ENCODE data around the gene ZBTB5. TPM values are rescaled to one million over a fixed set of nuclear protein-coding genes. Genes with fewer than 3 reads are reported as not detected.
"Not testable (repeated sequence)": the region's sequence is repeated elsewhere in the genome, so short reads cannot be mapped to it uniquely, and the experiment has no call there.

The ZBTB5 gene
- total RNA-seq, 2 experiments from 2014 or later = 10.2 TPM

- H3K27ac Mint-ChIP-seq = no peak overlapping the region
- intact Hi-C loops (cut with micrococcal nuclease) = no loop called here
- H3K36me3 Mint-ChIP-seq (ENCODE audit: low read depth) = peaks cover 15% of the 10 kb centered on the region
- no peaks in the 10 kb centered on the region for H3K27me3 Mint-ChIP-seq (ENCODE audit: low read depth)
- no peak for DNase-seq
- no peak overlapping the region for H3K4me3 Mint-ChIP-seq
- H3K9me3 Mint-ChIP-seq = no peaks in the 10 kb centered on the region
- CTCF ChIA-PET = no interaction called here
- peaks cover 16% of the 10 kb centered on the region for H3K4me1 Mint-ChIP-seq (ENCODE audit: low read depth)
Observed at GRCh38 chr9:37428345-37428744, 36.9 kb downstream of the ZBTB5 start.

- CTCF ChIA-PET = no interaction called here
- H3K27me3 Mint-ChIP-seq (ENCODE audit: low read depth) = no peaks in the 10 kb centered on the region
- peaks cover 11% of the 10 kb centered on the region for H3K36me3 Mint-ChIP-seq (ENCODE audit: low read depth)
- no peak for DNase-seq
- intact Hi-C loops (cut with micrococcal nuclease) = no loop called here
- no peaks in the 10 kb centered on the region for H3K9me3 Mint-ChIP-seq
- peaks cover 21% of the 10 kb centered on the region for H3K4me1 Mint-ChIP-seq (ENCODE audit: low read depth)
- no peak overlapping the region for H3K27ac Mint-ChIP-seq
- H3K4me3 Mint-ChIP-seq = no peak overlapping the region
Observed at GRCh38 chr9:37426846-37427245, 38.4 kb downstream of the ZBTB5 start.

GRCh38 chr9:37426431-37426830 lies 38.8 kb downstream of the ZBTB5 start:
- H3K27me3 Mint-ChIP-seq (ENCODE audit: low read depth); H3K9me3 Mint-ChIP-seq; intact Hi-C loops (cut with micrococcal nuclease); H3K27ac Mint-ChIP-seq; DNase-seq; H3K4me3 Mint-ChIP-seq; CTCF ChIA-PET: not testable (repeated sequence)
- Mint-ChIP-seq H3K4me1 (ENCODE audit: low read depth) (peaks cover 23% of the 10 kb centered on the region), H3K36me3 (ENCODE audit: low read depth) (peaks cover 11% of the 10 kb centered on the region)

DNA sequence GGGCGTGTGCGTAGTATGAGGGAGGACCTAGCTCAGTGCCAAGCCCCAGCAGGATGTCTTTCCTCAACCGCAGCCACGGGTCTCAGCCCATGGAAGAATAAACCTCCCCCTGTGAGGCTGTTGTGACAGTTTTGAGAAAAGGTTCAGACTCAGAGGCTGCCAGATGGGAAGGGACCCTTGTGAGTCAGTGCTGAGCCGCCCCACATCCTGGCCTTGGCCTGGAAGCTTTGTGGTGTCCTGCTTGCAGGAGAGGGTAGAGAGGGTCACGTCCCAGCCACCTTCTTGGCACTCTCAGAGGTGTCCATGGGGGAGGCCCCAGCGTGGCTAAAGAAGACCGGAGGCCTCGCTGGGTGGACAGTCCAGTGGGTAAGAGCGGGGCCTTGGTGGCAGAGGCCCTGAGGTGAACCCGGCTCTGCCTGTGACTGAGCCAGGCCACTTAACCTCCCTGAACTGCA lies 39.9 kb downstream of the ZBTB5 start:
- peaks cover 11% of the 10 kb centered on the region for H3K36me3 Mint-ChIP-seq (ENCODE audit: low read depth)
- H3K4me3 Mint-ChIP-seq = no peak overlapping the region
- DNase-seq = no peak
- CTCF ChIA-PET = interaction anchor here (2.1 kb wide), 1 partner anchor 10 kb away, joined by 15 read pairs; no protein-coding TSS in a partner anchor
- intact Hi-C loops (cut with micrococcal nuclease) = no loop called here
- no peak overlapping the region for H3K27ac Mint-ChIP-seq
- no peaks in the 10 kb centered on the region for H3K27me3 Mint-ChIP-seq (ENCODE audit: low read depth)
- no peaks in the 10 kb centered on the region for H3K9me3 Mint-ChIP-seq
- peaks cover 24% of the 10 kb centered on the region for H3K4me1 Mint-ChIP-seq (ENCODE audit: low read depth)

- H3K27me3 Mint-ChIP-seq (ENCODE audit: low read depth) = no peaks in the 10 kb centered on the region
- intact Hi-C loops (cut with micrococcal nuclease) = loop anchor here (5.0 kb wide), 1 partner anchor 643 kb away; the partner anchor contains the start of gene SHB
- H3K27ac Mint-ChIP-seq = no peak overlapping the region
- H3K4me3 Mint-ChIP-seq = no peak overlapping the region
- CTCF ChIA-PET = interaction anchor here (1.3 to 2.1 kb wide), 2 partner anchors 9 to 13 kb away, joined by 5 to 15 read pairs; no protein-coding TSS in a partner anchor
- DNase-seq = no peak
- no peaks in the 10 kb centered on the region for H3K9me3 Mint-ChIP-seq
- H3K4me1 Mint-ChIP-seq (ENCODE audit: low read depth) = peaks cover 24% of the 10 kb centered on the region
- H3K36me3 Mint-ChIP-seq (ENCODE audit: low read depth) = peaks cover 11% of the 10 kb centered on the region
Observed at GRCh38 chr9:37424686-37425297, 40.5 kb downstream of the ZBTB5 start.

- DNase-seq = no peak
- CTCF ChIA-PET = interaction anchor here (1.3 to 2.1 kb wide), 2 partner anchors 9 to 12 kb away, joined by 5 to 15 read pairs; no protein-coding TSS in a partner anchor
- no peak overlapping the region for H3K27ac Mint-ChIP-seq
- H3K4me3 Mint-ChIP-seq = no peak overlapping the region
- no peaks in the 10 kb centered on the region for H3K9me3 Mint-ChIP-seq
- intact Hi-C loops (cut with micrococcal nuclease) = loop anchor here (5.0 kb wide), 1 partner anchor 643 kb away; the partner anchor contains the start of gene SHB
- peaks cover 24% of the 10 kb centered on the region for H3K4me1 Mint-ChIP-seq (ENCODE audit: low read depth)
- no peaks in the 10 kb centered on the region for H3K27me3 Mint-ChIP-seq (ENCODE audit: low read depth)
- peaks cover 11% of the 10 kb centered on the region for H3K36me3 Mint-ChIP-seq (ENCODE audit: low read depth)
Observed at GRCh38 chr9:37424204-37424685, 41.0 kb downstream of the ZBTB5 start.

DNA sequence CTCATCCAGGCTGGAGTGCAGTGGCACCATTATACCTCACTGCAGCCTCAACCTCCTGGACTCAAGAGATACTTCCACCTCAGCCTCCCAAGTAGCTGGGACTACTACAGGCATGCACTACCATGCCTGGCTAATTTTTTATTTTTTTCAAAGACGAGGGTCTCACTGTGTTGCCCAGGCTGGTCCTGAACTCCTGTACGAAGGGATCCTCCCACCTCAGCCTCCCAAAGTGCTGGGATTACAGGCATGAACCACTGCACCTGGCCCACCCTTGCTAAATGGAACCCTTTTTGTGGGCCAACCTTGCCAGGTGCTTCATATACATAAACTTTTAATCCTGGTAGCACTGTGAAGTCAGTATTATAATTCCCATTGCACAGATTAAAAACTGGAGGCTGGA lies 41.7 kb downstream of the ZBTB5 start:
- peaks cover 11% of the 10 kb centered on the region for H3K36me3 Mint-ChIP-seq (ENCODE audit: low read depth)
- intact Hi-C loops (cut with micrococcal nuclease) = loop anchor here (5.0 kb wide), 1 partner anchor 644 kb away; the partner anchor contains the start of gene SHB
- H3K27ac Mint-ChIP-seq = peak overlapping the region; percentile 88
- H3K27me3 Mint-ChIP-seq (ENCODE audit: low read depth) = no peaks in the 10 kb centered on the region
- H3K4me3 Mint-ChIP-seq = peak overlapping the region; percentile 93
- DNase-seq = no peak
- H3K9me3 Mint-ChIP-seq = no peaks in the 10 kb centered on the region
- CTCF ChIA-PET = interaction anchor here (1.3 to 2.1 kb wide), 2 partner anchors 8 to 11 kb away, joined by 5 to 15 read pairs; no protein-coding TSS in a partner anchor
- H3K4me1 Mint-ChIP-seq (ENCODE audit: low read depth) = peaks cover 24% of the 10 kb centered on the region

DNA sequence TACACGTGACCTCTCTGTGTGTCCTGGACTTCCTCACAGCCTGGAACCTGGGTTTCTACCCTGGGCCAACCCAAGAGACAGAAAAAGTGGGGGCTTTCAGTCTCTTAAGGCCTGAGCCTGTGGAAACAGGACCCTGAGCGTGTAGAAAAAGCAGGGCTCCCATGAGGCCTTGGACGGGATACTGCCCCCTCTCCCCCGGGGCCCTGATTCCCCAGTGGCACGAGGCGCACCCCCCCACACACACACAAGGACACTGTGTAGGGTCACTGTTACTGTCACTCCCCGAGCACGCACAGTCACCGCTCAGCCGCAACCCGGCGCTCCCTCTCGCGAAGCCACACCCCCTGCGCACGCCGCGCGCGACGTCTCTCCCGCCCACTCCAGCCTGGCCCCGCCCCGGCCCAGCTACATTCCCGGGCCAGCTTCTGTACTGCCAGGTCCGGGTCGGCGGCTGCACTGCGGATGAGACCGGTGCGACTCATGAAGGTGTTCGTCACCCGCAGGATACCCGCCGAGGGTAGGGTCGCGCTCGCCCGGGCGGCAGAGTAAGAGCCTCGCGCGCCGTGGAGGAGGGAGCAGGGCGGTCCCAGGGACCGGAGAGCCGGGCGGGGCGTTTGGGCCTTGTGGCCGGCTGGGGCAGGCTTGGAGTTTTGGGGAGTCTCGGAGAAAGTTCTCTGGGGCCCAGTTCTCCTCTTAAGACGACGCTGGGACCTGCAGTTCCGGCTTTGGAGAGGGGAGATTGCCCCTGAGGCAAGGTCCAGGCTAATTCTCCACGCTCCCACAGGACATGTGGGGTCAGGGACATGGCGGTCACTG lies 42.8 kb downstream of the ZBTB5 start, which contains the start of gene GRHPR:
GRHPR (plus strand) TSS at position 408 of the 816 bp plus-strand sequence; CDS start at position 463, 55 bp downstream.
- peaks cover 24% of the 10 kb centered on the region for H3K4me1 Mint-ChIP-seq (ENCODE audit: low read depth)
- intact Hi-C loops (cut with micrococcal nuclease) = loop anchor here (1.0 to 5.0 kb wide), 3 partner anchors 43 to 645 kb away; partner anchors contain the start of genes POLR1E, SHB and ZBTB5
- CTCF ChIA-PET = interaction anchor here (0.6 kb wide), 1 partner anchor 12 kb away, joined by 9 read pairs; no protein-coding TSS in a partner anchor

GRCh38 chr9:37421914-37422288 lies 43.3 kb downstream of the ZBTB5 start:
- Mint-ChIP-seq H3K9me3 (no peaks in the 10 kb centered on the region), H3K27ac (peak overlapping the region; percentile 88), H3K36me3 (ENCODE audit: low read depth) (peaks cover 8% of the 10 kb centered on the region), H3K4me1 (ENCODE audit: low read depth) (peaks cover 24% of the 10 kb centered on the region), H3K27me3 (ENCODE audit: low read depth) (no peaks in the 10 kb centered on the region), H3K4me3 (peak overlapping the region; percentile 93)
- DNase-seq = no peak
- intact Hi-C loops (cut with micrococcal nuclease) = loop anchor here (1.0 to 5.0 kb wide), 3 partner anchors 43 to 645 kb away; partner anchors contain the start of genes POLR1E, SHB and ZBTB5
- CTCF ChIA-PET = no interaction called here

More for the DNA sequence above, 42.8 kb downstream of the ZBTB5 start, which contains the start of gene GRHPR:
- H3K36me3 Mint-ChIP-seq (ENCODE audit: low read depth) = peaks cover 11% of the 10 kb centered on the region
- H3K9me3 Mint-ChIP-seq = no peaks in the 10 kb centered on the region
- H3K4me3 Mint-ChIP-seq = peak within 1 kb of the TSS; percentile 93
- DNase-seq = peak; percentile 89
- H3K27ac Mint-ChIP-seq = peak within 1 kb of the TSS; percentile 88
- no peaks in the 10 kb centered on the region for H3K27me3 Mint-ChIP-seq (ENCODE audit: low read depth)

- Mint-ChIP-seq H3K27ac (no peak overlapping the region), H3K4me1 (ENCODE audit: low read depth) (peaks cover 21% of the 10 kb centered on the region), H3K27me3 (ENCODE audit: low read depth) (no peaks in the 10 kb centered on the region), H3K4me3 (no peak overlapping the region), H3K9me3 (no peaks in the 10 kb centered on the region), H3K36me3 (ENCODE audit: low read depth) (no peaks in the 10 kb centered on the region)
- intact Hi-C loops (cut with micrococcal nuclease) = loop anchor here (5.0 kb wide), 1 partner anchor 647 kb away; the partner anchor contains the start of gene SHB
- no peak for DNase-seq
- CTCF ChIA-PET = interaction anchor here (1.5 kb wide), 1 partner anchor 9 kb away, joined by 3 read pairs; no protein-coding TSS in a partner anchor
Observed at GRCh38 chr9:37420271-37421215, 44.7 kb downstream of the ZBTB5 start.

GRCh38 chr9:37419204-37419603 lies 46.0 kb downstream of the ZBTB5 start:
- H3K4me3 Mint-ChIP-seq = no peak overlapping the region
- no peaks in the 10 kb centered on the region for H3K36me3 Mint-ChIP-seq (ENCODE audit: low read depth)
- H3K27me3 Mint-ChIP-seq (ENCODE audit: low read depth) = peaks cover 3% of the 10 kb centered on the region
- intact Hi-C loops (cut with micrococcal nuclease) = no loop called here
- no peaks in the 10 kb centered on the region for H3K9me3 Mint-ChIP-seq
- DNase-seq = no peak
- H3K4me1 Mint-ChIP-seq (ENCODE audit: low read depth) = peaks cover 25% of the 10 kb centered on the region
- CTCF ChIA-PET = no interaction called here
- H3K27ac Mint-ChIP-seq = no peak overlapping the region
